ENCODE measurements around the gene CTSK. TPM values are rescaled to one million over a fixed set of nuclear protein-coding genes. Genes with fewer than 3 reads are reported as not detected.

Gene CTSK
- total and polyA plus RNA-seq, 4 donors: 50.0 to 115 (median 91.0) TPM

DNA sequence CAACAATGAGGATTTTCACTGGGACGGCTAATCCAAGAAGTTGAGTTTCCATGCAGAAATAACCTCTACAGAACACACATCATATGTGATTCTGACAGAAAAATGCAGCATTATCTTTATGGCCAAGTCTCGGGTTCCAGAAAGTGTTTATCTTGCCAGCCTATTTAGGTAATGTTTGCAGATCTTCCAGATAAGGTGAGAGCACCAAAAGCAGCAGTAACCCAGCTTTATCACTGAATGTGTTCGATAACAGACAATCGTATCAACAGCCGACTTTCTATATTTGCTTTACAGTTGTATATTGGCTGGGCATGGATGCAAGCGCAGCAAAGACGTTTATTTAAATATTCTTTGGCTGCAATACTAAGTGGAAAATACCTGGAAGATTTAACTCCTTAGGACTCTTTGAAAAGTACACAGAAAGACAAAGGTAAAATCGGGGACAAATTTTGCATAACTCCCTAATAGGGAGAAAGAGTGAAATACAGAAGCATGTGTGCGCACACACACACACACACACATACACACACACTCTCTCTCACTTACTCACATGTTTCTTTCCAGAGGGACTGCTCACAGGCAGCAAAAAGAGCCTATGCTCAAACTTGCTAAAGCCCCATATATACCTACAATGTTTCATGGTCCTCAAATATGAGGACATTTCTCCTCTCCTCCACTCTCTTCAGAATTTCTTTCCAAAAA, 3.0 kb upstream of the CTSK start:
- no peak overlapping the region for H3K27ac ChIP-seq (ENCODE audit: low read depth in 1 of 2, low read length in 2 of 2)
- no peak for DNase-seq
- no peak overlapping the region for H3K4me3 ChIP-seq (ENCODE audit: low read length in 2 of 2)
- intact Hi-C loops (cut with DNase I): no loop called here
- H3K4me1 ChIP-seq (ENCODE audit: control insufficient read depth in 1 of 2, insufficient read depth in 2 of 2, low read length in 2 of 2): no peaks in the 10 kb centered on the region
- no peaks in the 10 kb centered on the region for H3K9me3 ChIP-seq (ENCODE audit: control insufficient read depth, low read length)
- H3K36me3 ChIP-seq (ENCODE audit: control insufficient read depth in 1 of 2, insufficient read depth in 2 of 2, low read length in 1 of 2): peaks cover 2 to 13% of the 10 kb centered on the region in 2 donors
- WGBS, 2 donors: 36 to 47% methylated on average over 9 of the region's 9 CpGs
- H3K27me3 ChIP-seq (ENCODE audit: control insufficient read depth in 1 of 2, insufficient read depth in 2 of 2, low read length in 1 of 2): no peaks in the 10 kb centered on the region
- no peak for ATAC-seq (ENCODE audit: low FRiP score)

DNA sequence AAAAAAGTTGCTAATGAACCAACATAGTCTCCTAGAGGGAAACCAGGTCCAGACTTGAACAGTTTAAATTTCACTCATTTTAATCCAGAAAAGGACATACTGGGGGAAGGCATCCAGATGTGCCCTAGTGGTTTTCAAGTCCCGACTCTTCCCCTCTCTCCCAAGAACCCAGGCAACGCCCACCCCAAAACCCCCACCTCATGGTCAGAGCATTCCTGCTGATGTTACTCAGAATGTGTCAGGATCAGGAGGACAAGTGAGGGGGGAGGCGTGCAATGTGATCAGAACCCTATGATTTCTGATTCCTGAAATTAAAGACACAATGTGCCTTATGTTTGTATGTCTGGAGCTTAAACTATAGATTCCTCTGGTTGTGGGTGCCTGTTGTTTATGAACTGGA, 1.6 kb upstream of the CTSK start:
- WGBS, 2 donors: 82% methylated on average over 3 of the region's 3 CpGs
- Histone ChIP-seq H3K4me1 (ENCODE audit: control insufficient read depth in 1 of 2, insufficient read depth in 2 of 2, low read length in 2 of 2) (no peaks in the 10 kb centered on the region), H3K27me3 (ENCODE audit: control insufficient read depth in 1 of 2, insufficient read depth in 2 of 2, low read length in 1 of 2) (no peaks in the 10 kb centered on the region), H3K4me3 (ENCODE audit: low read length in 2 of 2) (no peak overlapping the region), H3K36me3 (ENCODE audit: control insufficient read depth in 1 of 2, insufficient read depth in 2 of 2, low read length in 1 of 2) (peaks cover 2 to 12% of the 10 kb centered on the region in 2 donors), H3K9me3 (ENCODE audit: control insufficient read depth, low read length) (no peaks in the 10 kb centered on the region), H3K27ac (ENCODE audit: low read depth in 1 of 2, low read length in 2 of 2) (no peak overlapping the region)
- DNase-seq: no peak
- intact Hi-C loops (cut with DNase I): no loop called here
- no peak for ATAC-seq (ENCODE audit: low FRiP score)

DNA sequence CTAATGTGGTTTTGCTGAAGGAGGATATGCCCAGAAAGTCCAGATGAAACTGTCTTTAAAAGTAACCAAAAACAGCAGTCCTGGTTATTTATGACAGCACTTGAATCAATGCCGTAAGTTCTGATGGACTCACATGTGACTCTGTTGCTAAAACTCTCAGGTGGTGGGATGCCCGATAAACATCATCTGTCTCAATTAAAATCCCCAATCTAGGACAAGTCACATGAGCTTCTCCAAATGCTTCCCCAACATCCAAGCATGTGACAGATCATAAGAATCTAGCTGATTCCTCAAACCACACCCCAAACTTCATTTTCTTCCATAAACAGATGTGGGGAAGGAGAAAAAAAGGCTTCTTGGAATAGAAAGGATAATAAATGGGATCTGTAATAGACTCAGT, 786 bp upstream of the CTSK start:
- Histone ChIP-seq H3K9me3 (ENCODE audit: control insufficient read depth, low read length) (no peaks in the 10 kb centered on the region), H3K4me3 (ENCODE audit: low read length in 2 of 2) (peak overlapping the region in 1 of 2 donors; percentile 88), H3K4me1 (ENCODE audit: control insufficient read depth in 1 of 2, insufficient read depth in 2 of 2, low read length in 2 of 2) (no peaks in the 10 kb centered on the region), H3K27ac (ENCODE audit: low read depth in 1 of 2, low read length in 2 of 2) (no peak overlapping the region), H3K36me3 (ENCODE audit: control insufficient read depth in 1 of 2, insufficient read depth in 2 of 2, low read length in 1 of 2) (peaks cover 2 to 16% of the 10 kb centered on the region in 2 donors), H3K27me3 (ENCODE audit: control insufficient read depth in 1 of 2, insufficient read depth in 2 of 2, low read length in 1 of 2) (no peaks in the 10 kb centered on the region)
- intact Hi-C loops (cut with DNase I): no loop called here
- ATAC-seq (ENCODE audit: low FRiP score) (no peak), DNase-seq (no peak)
- 30 to 35% methylated on average over 2 of the region's 2 CpGs for WGBS, 2 donors

DNA sequence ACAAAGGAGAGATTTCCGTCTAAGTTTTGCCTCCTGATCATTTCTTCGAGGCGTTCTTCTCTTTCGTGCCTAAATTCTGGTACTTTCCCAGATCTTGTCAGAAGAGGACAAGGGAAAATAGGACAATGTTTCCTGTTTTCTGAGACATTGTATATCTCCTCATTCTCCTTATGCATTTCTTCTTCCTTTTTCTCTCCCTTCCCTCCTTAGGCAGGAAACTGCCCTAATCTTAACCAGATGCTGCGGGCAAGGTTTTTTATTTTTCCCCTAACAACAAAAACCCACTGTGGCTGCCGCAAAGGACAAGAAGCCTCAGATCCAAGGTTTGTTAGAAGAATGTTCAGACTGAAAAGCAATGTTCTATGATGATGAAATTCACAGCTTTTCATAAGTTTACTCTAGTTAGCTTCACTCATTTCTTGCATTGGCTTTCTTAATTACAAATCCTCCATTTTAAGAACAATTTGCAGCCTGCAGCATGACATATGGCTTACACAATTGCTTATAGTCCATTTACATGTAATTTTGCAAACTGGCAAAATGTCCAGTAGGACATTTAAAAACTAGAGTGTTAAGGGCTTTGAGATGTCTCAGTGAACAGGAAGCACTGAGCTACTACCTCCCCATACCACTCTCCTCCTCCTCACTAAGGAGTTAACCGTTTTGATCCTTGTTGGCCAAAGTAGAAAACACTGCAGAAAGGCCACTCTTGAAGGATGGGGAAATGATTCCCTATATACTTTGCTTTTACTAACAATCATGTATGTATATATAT, 624 bp downstream of the CTSK start:
- Histone ChIP-seq H3K4me3 (ENCODE audit: low read length in 2 of 2) (peak overlapping the region; percentile 75 to 88), H3K27me3 (ENCODE audit: control insufficient read depth in 1 of 2, insufficient read depth in 2 of 2, low read length in 1 of 2) (no peaks in the 10 kb centered on the region), H3K27ac (ENCODE audit: low read depth in 1 of 2, low read length in 2 of 2) (no peak overlapping the region), H3K4me1 (ENCODE audit: control insufficient read depth in 1 of 2, insufficient read depth in 2 of 2, low read length in 2 of 2) (no peaks in the 10 kb centered on the region), H3K36me3 (ENCODE audit: control insufficient read depth in 1 of 2, insufficient read depth in 2 of 2, low read length in 1 of 2) (peaks cover 1 to 16% of the 10 kb centered on the region in 2 donors), H3K9me3 (ENCODE audit: control insufficient read depth, low read length) (no peaks in the 10 kb centered on the region)
- ATAC-seq (ENCODE audit: low FRiP score) (peak; percentile 4), DNase-seq (no peak)
- whole genome bisulfite sequencing, 2 donors: 2 to 6% methylated on average over 7 of the region's 7 CpGs
- intact Hi-C loops (cut with DNase I): no loop called here

DNA sequence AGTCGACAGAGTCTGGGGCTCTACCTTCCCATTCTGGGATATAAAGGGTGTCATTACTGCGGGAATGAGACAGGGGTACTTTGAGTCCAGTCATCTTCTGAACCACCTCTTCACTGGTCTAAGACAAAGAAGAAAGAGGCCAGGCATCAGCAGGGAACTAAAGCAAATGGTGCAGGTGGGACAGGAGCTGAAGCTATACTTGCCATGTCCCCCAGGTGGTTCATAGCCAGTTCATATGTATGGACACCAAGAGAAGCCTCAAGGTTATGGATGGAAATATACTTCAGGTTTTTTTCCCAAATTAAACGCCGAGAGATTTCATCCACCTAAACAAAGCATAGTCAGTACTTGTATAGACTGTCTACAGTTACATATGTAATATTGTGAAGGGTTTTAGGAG, 2.2 kb downstream of the CTSK start:
- H3K9me3 ChIP-seq (ENCODE audit: control insufficient read depth, low read length): no peaks in the 10 kb centered on the region
- no peak overlapping the region for H3K27ac ChIP-seq (ENCODE audit: low read depth in 1 of 2, low read length in 2 of 2)
- intact Hi-C loops (cut with DNase I): no loop called here
- WGBS, 2 donors: 89 to 91% methylated on average over 4 of the region's 4 CpGs
- DNase-seq (no peak), ATAC-seq (ENCODE audit: low FRiP score) (no peak)
- no peak overlapping the region for H3K4me3 ChIP-seq (ENCODE audit: low read length in 2 of 2)
- H3K36me3 ChIP-seq (ENCODE audit: control insufficient read depth in 1 of 2, insufficient read depth in 2 of 2, low read length in 1 of 2): peaks cover 1 to 4% of the 10 kb centered on the region in 2 donors
- no peaks in the 10 kb centered on the region for H3K4me1 ChIP-seq (ENCODE audit: control insufficient read depth in 1 of 2, insufficient read depth in 2 of 2, low read length in 2 of 2)
- no peaks in the 10 kb centered on the region for H3K27me3 ChIP-seq (ENCODE audit: control insufficient read depth in 1 of 2, insufficient read depth in 2 of 2, low read length in 1 of 2)

GRCh38 chr1:150804671-150805070, 3.4 kb downstream of the CTSK start:
- ATAC-seq (ENCODE audit: low FRiP score) (no peak), DNase-seq (no peak)
- 73 to 78% methylated on average over 3 of the region's 3 CpGs for WGBS, 2 donors
- H3K4me3 ChIP-seq (ENCODE audit: low read length in 2 of 2): no peak overlapping the region
- no peaks in the 10 kb centered on the region for H3K9me3 ChIP-seq (ENCODE audit: control insufficient read depth, low read length)
- intact Hi-C loops (cut with DNase I): no loop called here
- no peak overlapping the region for H3K27ac ChIP-seq (ENCODE audit: low read depth in 1 of 2, low read length in 2 of 2)
- peaks cover 1 to 4% of the 10 kb centered on the region in 2 donors for H3K36me3 ChIP-seq (ENCODE audit: control insufficient read depth in 1 of 2, insufficient read depth in 2 of 2, low read length in 1 of 2)
- no peaks in the 10 kb centered on the region for H3K27me3 ChIP-seq (ENCODE audit: control insufficient read depth in 1 of 2, insufficient read depth in 2 of 2, low read length in 1 of 2)
- H3K4me1 ChIP-seq (ENCODE audit: control insufficient read depth in 1 of 2, insufficient read depth in 2 of 2, low read length in 2 of 2): no peaks in the 10 kb centered on the region

GRCh38 chr1:150799089-150799488, 9.0 kb downstream of the CTSK start:
- Histone ChIP-seq H3K4me3 (ENCODE audit: low read length in 2 of 2) (no peak overlapping the region), H3K27ac (ENCODE audit: low read depth in 1 of 2, low read length in 2 of 2) (no peak overlapping the region), H3K4me1 (ENCODE audit: control insufficient read depth in 1 of 2, insufficient read depth in 2 of 2, low read length in 2 of 2) (peaks cover 0 to 2% of the 10 kb centered on the region in 2 donors), H3K9me3 (ENCODE audit: control insufficient read depth, low read length) (no peaks in the 10 kb centered on the region), H3K36me3 (ENCODE audit: control insufficient read depth in 1 of 2, insufficient read depth in 2 of 2, low read length in 1 of 2) (peaks cover 9 to 11% of the 10 kb centered on the region in 2 donors), H3K27me3 (ENCODE audit: control insufficient read depth in 1 of 2, insufficient read depth in 2 of 2, low read length in 1 of 2) (no peaks in the 10 kb centered on the region)
- ATAC-seq (ENCODE audit: low FRiP score): no peak
- intact Hi-C loops (cut with DNase I): no loop called here
- no peak for DNase-seq
- 85 to 92% methylated on average over 5 of the region's 5 CpGs for WGBS, 2 donors

DNA sequence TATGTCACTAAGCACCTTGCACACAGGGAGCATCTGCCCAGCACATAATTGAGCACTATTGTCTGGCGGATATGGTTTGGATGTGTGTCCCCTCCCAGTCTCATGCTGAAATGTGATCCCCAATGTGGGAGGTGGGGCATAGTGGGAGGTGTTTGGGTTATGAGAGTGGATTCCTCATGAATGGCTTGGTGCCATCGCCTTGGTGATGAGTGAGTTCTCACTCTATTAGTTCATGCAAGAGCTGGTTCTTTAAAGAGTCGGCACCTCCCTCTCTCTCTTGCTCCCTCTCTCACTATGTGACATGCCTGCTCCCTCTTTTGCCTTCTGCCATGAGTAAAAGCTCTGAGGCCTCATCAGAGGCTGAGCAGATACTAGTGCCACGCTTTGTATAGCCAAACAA, 9.5 kb downstream of the CTSK start:
- Histone ChIP-seq H3K4me1 (ENCODE audit: control insufficient read depth in 1 of 2, insufficient read depth in 2 of 2, low read length in 2 of 2) (peaks cover 0 to 2% of the 10 kb centered on the region in 2 donors), H3K4me3 (ENCODE audit: low read length in 2 of 2) (no peak overlapping the region), H3K27me3 (ENCODE audit: control insufficient read depth in 1 of 2, insufficient read depth in 2 of 2, low read length in 1 of 2) (no peaks in the 10 kb centered on the region), H3K36me3 (ENCODE audit: control insufficient read depth in 1 of 2, insufficient read depth in 2 of 2, low read length in 1 of 2) (peaks cover 7 to 10% of the 10 kb centered on the region in 2 donors), H3K27ac (ENCODE audit: low read depth in 1 of 2, low read length in 2 of 2) (no peak overlapping the region), H3K9me3 (ENCODE audit: control insufficient read depth, low read length) (no peaks in the 10 kb centered on the region)
- no peak for DNase-seq
- 63 to 70% methylated on average over 4 of the region's 4 CpGs for WGBS, 2 donors
- intact Hi-C loops (cut with DNase I): no loop called here
- no peak for ATAC-seq (ENCODE audit: low FRiP score)

- Histone ChIP-seq H3K27me3 (ENCODE audit: control insufficient read depth in 1 of 2, insufficient read depth in 2 of 2, low read length in 1 of 2) (no peaks in the 10 kb centered on the region), H3K36me3 (ENCODE audit: control insufficient read depth in 1 of 2, insufficient read depth in 2 of 2, low read length in 1 of 2) (peaks cover 7 to 10% of the 10 kb centered on the region in 2 donors), H3K9me3 (ENCODE audit: control insufficient read depth, low read length) (no peaks in the 10 kb centered on the region), H3K4me1 (ENCODE audit: control insufficient read depth in 1 of 2, insufficient read depth in 2 of 2, low read length in 2 of 2) (peaks cover 0 to 2% of the 10 kb centered on the region in 2 donors), H3K4me3 (ENCODE audit: low read length in 2 of 2) (no peak overlapping the region), H3K27ac (ENCODE audit: low read depth in 1 of 2, low read length in 2 of 2) (no peak overlapping the region)
- WGBS, 2 donors: 84 to 87% methylated on average over 3 of the region's 3 CpGs
- ATAC-seq (ENCODE audit: low FRiP score) (no peak), DNase-seq (no peak)
- intact Hi-C loops (cut with DNase I): no loop called here
Observed at GRCh38 chr1:150796374-150796773, 11.7 kb downstream of the CTSK start.
